Fibroblast of lung (primary cell): Measurements from ENCODE around the gene RAN. TPM values are rescaled to one million over a fixed set of nuclear protein-coding genes. Genes with fewer than 3 reads are reported as not detected.
"Not testable (repeated sequence)": the region's sequence is repeated elsewhere in the genome, so short reads cannot be mapped to it uniquely, and the experiment has no call there.

Source experiments
- DNase-seq, 2 donors: peaks; one replicate each; pipeline versions ENCODE4 v3.0.0 to v3.0.0-alpha.2; 2010; ENCODE audit warnings: low read depth in 2 of 2
- H2AFZ ChIP-seq: 2 replicates; pipeline ENCODE4 v1.5.1; 2012; ENCODE audit warnings: low read length, control low read depth, inconsistent platforms
- H3K27ac ChIP-seq: 2 replicates; pipeline ENCODE4 v1.5.1; 2011; ENCODE audit warnings: low read length, control low read depth; ENCODE audit not compliant: insufficient read depth
- H3K27me3 ChIP-seq: 2 replicates; pipeline ENCODE4 v1.5.1; 2011; ENCODE audit warnings: mild to moderate bottlenecking, low read length; ENCODE audit not compliant: control insufficient read depth, insufficient read depth
- H3K36me3 ChIP-seq: 2 replicates; pipeline ENCODE4 v1.5.1; 2011; ENCODE audit warnings: low read length; ENCODE audit not compliant: control insufficient read depth, insufficient read depth
- H3K4me1 ChIP-seq: 2 replicates; pipeline ENCODE4 v1.5.1; 2011; ENCODE audit warnings: low read length; ENCODE audit not compliant: control insufficient read depth, insufficient read depth; ENCODE audit errors: extremely low read depth
- H3K4me2 ChIP-seq: 2 replicates; pipeline ENCODE4 v1.5.1; 2011; ENCODE audit warnings: low read length, control low read depth; ENCODE audit not compliant: insufficient read depth; ENCODE audit errors: extremely low read depth
- H3K4me3 ChIP-seq, 4 experiments: fragments of 200-600 bp in 1 of 4; sonication (generic) in 1 of 4; replicated peaks in 1 of 4; 2 replicates each; pipeline ENCODE4 v1.5.1; 2011 to 2016; ENCODE audit warnings: low read length in 4 of 4, low read depth in 3 of 4, mild to moderate bottlenecking in 3 of 4, control low read depth in 2 of 4, inconsistent platforms in 1 of 4, mixed read lengths in 1 of 4; ENCODE audit not compliant: insufficient read depth in 1 of 4; ENCODE audit errors: control extremely low read depth in 1 of 4
- H3K79me2 ChIP-seq: 2 replicates; pipeline ENCODE4 v1.5.1; 2012; ENCODE audit warnings: mild to moderate bottlenecking, low read length, inconsistent platforms; ENCODE audit not compliant: control insufficient read depth, insufficient read depth
- H3K9ac ChIP-seq: 2 replicates; pipeline ENCODE4 v1.5.1; 2011; ENCODE audit warnings: mild to moderate bottlenecking, low read length, control low read depth; ENCODE audit not compliant: insufficient read depth
- H3K9me3 ChIP-seq: 2 replicates; pipeline ENCODE4 v1.5.1; 2012; ENCODE audit warnings: low read depth, low read length; ENCODE audit not compliant: control insufficient read depth, insufficient read depth
- H4K20me1 ChIP-seq: 2 replicates; pipeline ENCODE4 v1.5.1; 2011; ENCODE audit warnings: low read length; ENCODE audit not compliant: control insufficient read depth, insufficient read depth; ENCODE audit errors: extremely low read depth
- EZH2 ChIP-seq: IDR thresholded peaks from 2 replicates; pipeline ENCODE4 v1.5.1; 2012; ENCODE audit warnings: low read length, control low read depth, mild to moderate bottlenecking; ENCODE audit errors: missing control alignments
- polyA plus RNA-seq, 2 donors: library from polyadenylated mRNA; depleted of rRNA in 1 of 2; stranded (reverse) in 1 of 2; unstranded in 1 of 2; fragments of >200 nt; gene quantifications; 2 replicates each; pipeline ENCODE4 v1.2.1, GENCODE V29; 2011 to 2012; ENCODE audit warnings: missing spikeins in 1 of 2
- total RNA-seq: library from RNA; depleted of rRNA; stranded (reverse); fragments of >200 nt; gene quantifications from 2 replicates; pipeline ENCODE4 v1.2.1, GENCODE V29; 2014
- TF ChIP-seq, protein P1 (sequence below), 2 donors: IDR thresholded peaks in 1 of 2; conservative IDR thresholded peaks in 1 of 2; 1 replicate in 1 of 2; 2 replicates in 1 of 2; pipeline ENCODE4 v1.5.1; 2011 to 2012; ENCODE audit warnings: low read length in 2 of 2, control low read depth in 1 of 2, inconsistent platforms in 1 of 2, low read depth in 1 of 2, mild to moderate bottlenecking in 1 of 2

RAN gene
- total and polyA plus RNA-seq, 2 donors (not counting 1 experiment from before 2014, with no cell fraction given) = 409 to 1,342 TPM

- H4K20me1 ChIP-seq = no peaks in the 10 kb centered on the region
- H3K27ac ChIP-seq = no peak overlapping the region
- H3K4me2 ChIP-seq = no peak overlapping the region
- no peak for DNase-seq
- no peak for TF ChIP-seq EZH2
- TF ChIP-seq, protein P1, sequence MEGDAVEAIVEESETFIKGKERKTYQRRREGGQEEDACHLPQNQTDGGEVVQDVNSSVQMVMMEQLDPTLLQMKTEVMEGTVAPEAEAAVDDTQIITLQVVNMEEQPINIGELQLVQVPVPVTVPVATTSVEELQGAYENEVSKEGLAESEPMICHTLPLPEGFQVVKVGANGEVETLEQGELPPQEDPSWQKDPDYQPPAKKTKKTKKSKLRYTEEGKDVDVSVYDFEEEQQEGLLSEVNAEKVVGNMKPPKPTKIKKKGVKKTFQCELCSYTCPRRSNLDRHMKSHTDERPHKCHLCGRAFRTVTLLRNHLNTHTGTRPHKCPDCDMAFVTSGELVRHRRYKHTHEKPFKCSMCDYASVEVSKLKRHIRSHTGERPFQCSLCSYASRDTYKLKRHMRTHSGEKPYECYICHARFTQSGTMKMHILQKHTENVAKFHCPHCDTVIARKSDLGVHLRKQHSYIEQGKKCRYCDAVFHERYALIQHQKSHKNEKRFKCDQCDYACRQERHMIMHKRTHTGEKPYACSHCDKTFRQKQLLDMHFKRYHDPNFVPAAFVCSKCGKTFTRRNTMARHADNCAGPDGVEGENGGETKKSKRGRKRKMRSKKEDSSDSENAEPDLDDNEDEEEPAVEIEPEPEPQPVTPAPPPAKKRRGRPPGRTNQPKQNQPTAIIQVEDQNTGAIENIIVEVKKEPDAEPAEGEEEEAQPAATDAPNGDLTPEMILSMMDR (conservative IDR thresholded peaks at IDR 0.05 in 1 of 2, IDR thresholded peaks at IDR 0.05 in 1 of 2; ENCODE audit: low read depth in 1 of 2, low read length in 2 of 2) = no peak
- H3K27me3 ChIP-seq = no peaks in the 10 kb centered on the region
- no peak overlapping the region for H3K9ac ChIP-seq
- H3K9me3 ChIP-seq = no peaks in the 10 kb centered on the region
- H2AFZ ChIP-seq = no peak overlapping the region
- H3K4me3 ChIP-seq = no peak overlapping the region
- no peaks in the 10 kb centered on the region for H3K79me2 ChIP-seq
- no peaks in the 10 kb centered on the region for H3K4me1 ChIP-seq
- H3K36me3 ChIP-seq = no peaks in the 10 kb centered on the region
Measured at GRCh38 chr12:130862161-130862560, 9.7 kb upstream of the RAN start.

DNA sequence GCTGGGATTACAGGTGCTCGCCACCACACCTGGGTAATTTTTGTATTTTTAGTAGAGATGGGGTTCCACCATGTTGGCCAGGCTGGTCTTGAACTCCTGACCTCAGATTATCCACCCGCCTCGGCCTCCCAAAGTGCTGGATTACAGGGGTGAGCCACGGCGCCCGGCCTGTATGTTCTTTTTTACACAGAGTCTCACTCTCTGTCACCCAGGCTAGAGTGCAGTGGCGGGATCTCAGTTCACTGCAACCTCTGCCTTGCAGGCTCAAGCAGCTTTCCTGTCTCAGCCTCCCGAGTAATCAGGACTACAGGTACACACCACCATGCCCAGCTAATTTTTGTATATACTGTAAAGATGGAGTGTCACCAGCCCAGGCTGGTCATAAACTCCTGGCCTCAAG, 9.1 kb upstream of the RAN start:
- H2AFZ ChIP-seq, H3K9ac ChIP-seq, H3K4me3 ChIP-seq, H3K36me3 ChIP-seq, H4K20me1 ChIP-seq, H3K27ac ChIP-seq, H3K27me3 ChIP-seq, DNase-seq, H3K4me2 ChIP-seq, H3K9me3 ChIP-seq, H3K79me2 ChIP-seq, H3K4me1 ChIP-seq: not testable (repeated sequence)

DNA sequence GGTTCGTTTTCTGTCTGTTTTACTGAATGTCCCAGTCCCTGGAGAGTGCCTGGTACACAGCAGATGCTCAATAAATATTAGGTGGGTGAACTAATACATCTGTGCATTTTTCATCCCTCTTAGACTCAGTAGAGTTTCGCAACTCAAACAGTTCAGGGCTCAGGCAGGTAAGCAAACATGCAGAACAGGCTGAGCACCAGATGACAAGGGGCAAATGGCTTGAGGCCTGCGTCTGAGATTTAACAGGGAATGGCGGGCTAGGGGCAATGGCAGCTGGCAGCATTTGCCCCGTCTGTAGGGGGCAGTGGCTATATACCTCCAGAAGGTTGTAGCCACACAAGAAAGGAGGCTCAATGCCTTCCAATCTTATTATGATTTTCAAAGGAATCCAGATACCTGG, 8.6 kb upstream of the RAN start:
- Histone ChIP-seq H3K9me3 (no peaks in the 10 kb centered on the region), H3K79me2 (no peaks in the 10 kb centered on the region), H2AFZ (no peak overlapping the region), H3K27ac (no peak overlapping the region), H3K27me3 (no peaks in the 10 kb centered on the region), H3K9ac (no peak overlapping the region), H3K4me2 (no peak overlapping the region), H3K36me3 (no peaks in the 10 kb centered on the region), H4K20me1 (no peaks in the 10 kb centered on the region), H3K4me1 (no peaks in the 10 kb centered on the region), H3K4me3 (no peak overlapping the region)
- DNase-seq = no peak
- TF ChIP-seq EZH2 = no peak
- TF ChIP-seq, protein P1 (conservative IDR thresholded peaks at IDR 0.05 in 1 of 2, IDR thresholded peaks at IDR 0.05 in 1 of 2; ENCODE audit: low read depth in 1 of 2, low read length in 2 of 2) = no peak
